Uterus (tissue), 4 donors: ENCODE results near the gene NUTF2. TPM values are rescaled to one million over a fixed set of nuclear protein-coding genes. Genes with fewer than 3 reads are reported as not detected.

Source experiments
- DNase-seq, 2 donors: peaks; one replicate each; pipeline ENCODE4 v3.0.0-alpha.2; 2019 to 2020
- H3K27ac ChIP-seq, 2 donors: fragments of 200-600 bp; sonication (generic); 1 replicate in 1 of 2; 2 replicates in 1 of 2; pipeline ENCODE4 v1.5.1; 2016 to 2018
- H3K27me3 ChIP-seq, 2 donors: fragments of 200-600 bp; sonication (generic); one replicate each; pipeline ENCODE4 v1.5.1; 2018 to 2019; ENCODE audit warnings: control low read depth in 1 of 2
- H3K36me3 ChIP-seq, 2 donors: fragments of 200-600 bp; sonication (generic); one replicate each; pipeline ENCODE4 v1.5.1; 2019; ENCODE audit warnings: control low read depth in 1 of 2
- H3K4me1 ChIP-seq, 2 donors: fragments of 200-600 bp; sonication (generic); one replicate each; pipeline ENCODE4 v1.5.1; 2018 to 2019; ENCODE audit warnings: control low read depth in 1 of 2
- H3K4me3 ChIP-seq, 2 donors: fragments of 200-600 bp; sonication (generic); 1 replicate in 1 of 2; 2 replicates in 1 of 2; pipeline ENCODE4 v1.5.1; 2018 to 2019; ENCODE audit warnings: mild to moderate bottlenecking in 1 of 2
- H3K9me3 ChIP-seq, 2 donors: fragments of 200-600 bp; sonication (generic); one replicate each; pipeline ENCODE4 v1.5.1; 2019; ENCODE audit warnings: control low read depth in 1 of 2
- CTCF ChIP-seq, 4 experiments: fragments of 200-600 bp in 2 of 4; fragments of 450-650 bp in 2 of 4; sonication (generic) in 2 of 4; IDR thresholded peaks; one replicate each; pipeline ENCODE4 v1.5.1; 2016 to 2019; ENCODE audit warnings: antibody characterized with exemption in 4 of 4, mild to moderate bottlenecking in 2 of 4, moderate library complexity in 1 of 4
- POLR2A ChIP-seq, 2 donors: fragments of 450-650 bp; IDR thresholded peaks; one replicate each; pipeline ENCODE4 v1.6.1; 2016; ENCODE audit warnings: antibody characterized with exemption in 2 of 2, mild to moderate bottlenecking in 1 of 2, moderate library complexity in 1 of 2
- intact Hi-C: fragments of 100-400 bp; cut with DNase I; formaldehyde crosslinking; loops from one replicate; pipeline ENCODE4 v1.15.1; 2023; ENCODE audit warnings: low total_unique reads
- total RNA-seq, 4 donors: library from RNA; depleted of rRNA in 3 of 4; stranded (reverse); fragments of >200 nt in 3 of 4; gene quantifications; one replicate each; pipeline versions ENCODE4 v1.1.0 to v1.2.4, GENCODE V29; 2014 to 2023
- donor health status: DM: yes; HTN: yes; CAD: no.

NUTF2 gene
- total RNA-seq, 4 donors from 2014 or later = 43.8 to 76.1 (median 65.4) TPM

GRCh38 chr16:67837811-67838210, 8.9 kb upstream of the NUTF2 start:
- Histone ChIP-seq H3K4me1 (no peaks in the 10 kb centered on the region), H3K9me3 (no peaks in the 10 kb centered on the region), H3K27me3 (no peaks in the 10 kb centered on the region), H3K27ac (no peak overlapping the region), H3K36me3 (no peaks in the 10 kb centered on the region), H3K4me3 (no peak overlapping the region)
- no peak for DNase-seq
- no peak for TF ChIP-seq POLR2A (IDR thresholded peaks at IDR 0.05)
- TF ChIP-seq CTCF (IDR thresholded peaks at IDR 0.05) = no peak
- intact Hi-C loops = no loop called here

GRCh38 chr16:67841198-67841815, 5.4 kb upstream of the NUTF2 start:
- H3K36me3 ChIP-seq = no peaks in the 10 kb centered on the region
- intact Hi-C loops = no loop called here
- no peak for TF ChIP-seq CTCF (IDR thresholded peaks at IDR 0.05)
- TF ChIP-seq POLR2A (IDR thresholded peaks at IDR 0.05) = no peak
- no peak for DNase-seq
- H3K9me3 ChIP-seq = no peaks in the 10 kb centered on the region
- no peaks in the 10 kb centered on the region for H3K27me3 ChIP-seq
- peaks cover 6 to 14% of the 10 kb centered on the region in 2 donors for H3K4me1 ChIP-seq
- H3K27ac ChIP-seq = peak overlapping the region; percentile 99 to 100
- H3K4me3 ChIP-seq = peak overlapping the region; percentile 79 to 91

GRCh38 chr16:67841816-67842508, 4.8 kb upstream of the NUTF2 start, which contains the start of gene THAP11:
THAP11 (plus strand) TSS chr16:67842320; CDS start chr16:67842555, 235 bp downstream.
- no peaks in the 10 kb centered on the region for H3K27me3 ChIP-seq
- TF ChIP-seq CTCF (IDR thresholded peaks at IDR 0.05) (peak; percentile 84 to 95 (median 94)), POLR2A (IDR thresholded peaks at IDR 0.05) (peak; percentile 21 to 79)
- H3K36me3 ChIP-seq = no peaks in the 10 kb centered on the region
- H3K4me1 ChIP-seq = peaks cover 6 to 14% of the 10 kb centered on the region in 2 donors
- H3K9me3 ChIP-seq = no peaks in the 10 kb centered on the region
- peak within 1 kb of the TSS; percentile 79 to 91 for H3K4me3 ChIP-seq
- DNase-seq = peak; percentile 93 to 96
- intact Hi-C loops = no loop called here
- H3K27ac ChIP-seq = peak within 1 kb of the TSS; percentile 99 to 100

GRCh38 chr16:67842509-67843342, 4.0 kb upstream of the NUTF2 start:
- Histone ChIP-seq H3K27ac (peak overlapping the region; percentile 99 to 100), H3K4me1 (peaks cover 6 to 18% of the 10 kb centered on the region in 2 donors), H3K9me3 (no peaks in the 10 kb centered on the region), H3K27me3 (no peaks in the 10 kb centered on the region), H3K36me3 (no peaks in the 10 kb centered on the region), H3K4me3 (peak overlapping the region; percentile 79 to 91)
- peak in 1 of 2 donors; percentile 47 for DNase-seq
- peak in 1 of 4 experiments; percentile 22 for TF ChIP-seq CTCF (IDR thresholded peaks at IDR 0.05)
- no peak for TF ChIP-seq POLR2A (IDR thresholded peaks at IDR 0.05)
- intact Hi-C loops = no loop called here
